CD4-positive, alpha-beta T cell treated with Interferon gamma for 1 hour (primary cell): ENCODE measurements around the gene SLC35F3.
"Not testable (repeated sequence)": the region's sequence is repeated elsewhere in the genome, so short reads cannot be mapped to it uniquely, and the experiment has no call there.

ENCODE experiments used
- DNase-seq: peaks from one replicate; pipeline ENCODE4 v3.0.0-alpha.2; 2020

Gene SLC35F3

DNA sequence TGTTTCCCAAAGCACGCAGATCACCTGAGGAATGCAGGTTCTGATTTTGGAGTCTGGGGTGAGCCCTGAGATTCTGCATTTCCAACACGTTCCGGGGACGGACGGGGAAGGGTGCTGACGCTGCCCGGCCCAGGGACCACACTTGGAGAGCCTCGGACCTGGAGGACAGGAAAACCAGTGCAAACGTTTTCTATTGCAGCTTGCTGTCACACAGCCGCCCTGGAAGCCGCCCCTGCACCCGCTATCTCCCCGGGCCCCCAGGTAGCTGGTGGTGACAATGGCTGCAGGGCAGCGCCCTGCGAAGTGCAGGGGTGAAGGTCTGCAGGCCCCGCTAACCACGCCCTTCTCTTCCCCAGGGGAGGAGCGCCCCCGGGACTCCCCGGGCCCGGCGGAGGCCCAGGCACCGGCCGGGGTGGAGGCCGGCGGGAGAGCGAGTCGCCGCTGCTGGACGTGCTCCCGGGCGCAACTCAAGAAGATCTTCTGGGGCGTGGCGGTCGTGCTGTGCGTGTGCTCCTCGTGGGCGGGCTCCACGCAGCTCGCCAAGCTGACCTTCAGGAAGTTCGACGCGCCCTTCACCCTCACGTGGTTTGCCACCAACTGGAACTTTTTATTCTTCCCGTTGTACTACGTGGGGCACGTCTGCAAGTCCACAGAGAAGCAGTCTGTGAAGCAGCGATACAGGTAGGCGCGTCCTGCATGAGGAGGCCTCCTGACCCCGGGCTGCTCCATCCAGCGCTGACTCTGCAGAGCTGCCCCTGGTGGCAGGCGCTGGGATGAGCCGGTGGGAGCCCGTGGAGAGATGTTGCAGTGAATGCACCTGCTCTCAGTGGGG, 326.8 kb downstream of the SLC35F3 start:
- peak; percentile 18 for DNase-seq

DNA sequence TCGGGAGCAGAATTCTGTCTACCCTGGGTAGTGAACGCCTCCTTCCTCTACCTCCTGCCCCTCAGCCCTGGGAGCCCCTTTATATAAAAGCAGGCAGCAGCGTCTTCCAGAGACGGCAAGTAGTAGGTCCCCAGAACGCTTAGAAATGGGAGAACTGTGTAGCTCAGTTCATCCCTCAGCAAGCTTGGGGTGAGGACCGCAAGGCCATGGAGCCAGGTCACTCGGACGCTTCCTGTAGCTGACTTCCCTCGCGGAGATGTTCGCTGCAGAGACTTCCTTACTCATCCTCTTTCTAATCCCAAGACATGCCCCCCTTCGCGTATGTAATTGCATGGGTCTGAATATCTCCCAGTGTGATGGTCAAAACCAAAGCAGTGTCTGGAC, 327.4 kb downstream of the SLC35F3 start:
- no peak for DNase-seq

DNA sequence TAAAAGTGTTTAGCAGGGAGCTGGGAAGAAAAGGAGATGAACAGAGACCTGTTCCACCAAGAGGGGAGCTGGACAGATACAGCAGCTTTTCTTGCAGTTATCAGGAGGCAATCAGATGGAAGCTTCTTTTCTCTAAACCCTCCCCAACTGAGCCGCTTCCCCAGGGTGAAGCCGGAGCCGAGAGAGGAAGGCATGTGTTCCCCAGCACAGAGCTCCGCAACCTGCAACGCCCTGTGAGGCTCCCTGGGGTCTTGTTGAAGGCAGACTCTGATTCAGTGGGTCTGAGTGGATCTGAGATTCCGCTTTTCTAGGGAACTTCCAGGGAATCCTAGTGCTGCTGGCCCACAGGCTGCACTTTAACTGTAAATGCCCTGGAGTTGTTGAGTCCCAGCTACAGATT, 329.7 kb downstream of the SLC35F3 start:
- DNase-seq: no peak

DNA sequence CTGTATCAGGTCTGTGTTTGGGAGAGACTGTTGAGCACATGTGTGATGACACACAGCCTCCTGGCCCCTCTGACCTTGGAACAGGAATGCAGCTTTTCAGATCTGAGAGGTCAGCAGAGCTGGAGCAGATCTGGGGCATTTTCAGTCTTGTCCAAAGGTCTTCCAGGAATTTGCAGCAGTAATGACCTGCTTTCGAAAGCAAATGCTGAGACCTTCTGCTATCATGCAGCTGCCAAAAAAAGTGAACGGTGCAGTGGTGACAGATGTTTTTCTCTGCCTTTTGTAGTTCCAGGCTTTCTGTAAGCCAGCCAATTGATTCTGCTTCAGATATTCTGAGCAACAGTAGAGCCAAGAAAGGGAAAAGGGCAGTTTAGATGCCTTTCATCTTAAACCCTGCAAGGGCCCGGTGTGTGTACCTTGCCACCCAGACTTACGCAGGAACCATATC, 331.0 kb downstream of the SLC35F3 start:
- no peak for DNase-seq

DNA sequence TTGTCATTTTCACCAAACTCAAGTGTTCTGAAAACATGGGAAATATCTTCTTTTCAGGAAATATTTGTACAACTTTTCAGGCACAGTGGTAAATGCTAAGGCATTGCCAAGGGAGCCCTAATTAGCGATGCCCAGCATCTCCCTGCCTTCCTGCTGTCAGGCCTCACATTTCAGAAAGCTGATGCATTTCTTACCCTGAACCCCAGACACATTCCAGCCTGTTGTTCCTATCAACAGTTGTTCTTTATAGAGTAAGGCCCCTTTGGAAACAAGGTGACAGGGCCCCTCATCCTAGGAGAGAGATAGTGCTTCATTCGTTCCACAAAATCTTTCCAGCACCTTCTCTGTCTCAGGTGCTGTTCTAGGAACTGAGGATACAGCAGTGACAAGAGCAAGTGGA, 332.9 kb downstream of the SLC35F3 start:
- DNase-seq: no peak

DNA sequence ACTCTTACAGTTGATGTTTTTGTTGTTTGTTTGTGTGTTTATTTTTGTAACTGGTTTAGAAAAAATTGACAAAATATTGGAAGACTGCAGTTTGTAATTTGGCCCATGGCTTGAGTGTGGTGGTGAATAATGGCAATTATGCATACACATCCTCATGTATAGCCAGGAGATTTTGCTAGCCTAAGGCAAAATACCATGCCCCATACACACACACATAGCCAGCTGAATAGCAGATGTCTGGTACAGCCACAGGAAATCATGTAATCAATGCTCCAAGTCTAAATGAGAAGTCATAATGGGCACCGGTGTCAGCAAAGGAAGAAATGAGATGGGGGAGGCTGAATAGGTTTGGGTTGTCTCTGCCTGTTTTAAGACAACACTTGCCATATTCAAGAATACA, 333.6 kb downstream of the SLC35F3 start:
- DNase-seq: no peak

GRCh38 chr1:234239515-234239914, 335.0 kb downstream of the SLC35F3 start:
- no peak for DNase-seq

DNA sequence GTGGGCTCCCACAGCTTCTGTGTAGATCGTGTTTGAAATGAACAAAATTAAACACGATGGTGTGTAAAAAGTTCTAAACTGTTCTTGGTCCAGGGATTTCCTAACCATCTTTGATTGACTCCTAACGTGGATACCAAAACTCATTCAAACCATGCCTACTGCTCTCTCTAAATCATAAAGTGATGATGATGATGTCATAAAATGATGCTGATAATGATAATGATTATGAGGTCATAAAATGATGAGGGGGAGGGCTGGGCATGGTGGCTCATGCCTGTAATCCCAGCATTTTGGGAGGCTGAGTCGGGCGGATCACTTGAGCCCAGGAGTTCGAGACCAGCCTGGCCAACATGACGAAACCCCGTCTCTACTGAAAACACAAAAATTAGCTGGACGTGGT, 335.5 kb downstream of the SLC35F3 start:
- DNase-seq: no peak

- DNase-seq: no peak
Observed at GRCh38 chr1:234240680-234241079, 336.2 kb downstream of the SLC35F3 start.

GRCh38 chr1:234241941-234242490, 337.5 kb downstream of the SLC35F3 start:
- no peak for DNase-seq

DNA sequence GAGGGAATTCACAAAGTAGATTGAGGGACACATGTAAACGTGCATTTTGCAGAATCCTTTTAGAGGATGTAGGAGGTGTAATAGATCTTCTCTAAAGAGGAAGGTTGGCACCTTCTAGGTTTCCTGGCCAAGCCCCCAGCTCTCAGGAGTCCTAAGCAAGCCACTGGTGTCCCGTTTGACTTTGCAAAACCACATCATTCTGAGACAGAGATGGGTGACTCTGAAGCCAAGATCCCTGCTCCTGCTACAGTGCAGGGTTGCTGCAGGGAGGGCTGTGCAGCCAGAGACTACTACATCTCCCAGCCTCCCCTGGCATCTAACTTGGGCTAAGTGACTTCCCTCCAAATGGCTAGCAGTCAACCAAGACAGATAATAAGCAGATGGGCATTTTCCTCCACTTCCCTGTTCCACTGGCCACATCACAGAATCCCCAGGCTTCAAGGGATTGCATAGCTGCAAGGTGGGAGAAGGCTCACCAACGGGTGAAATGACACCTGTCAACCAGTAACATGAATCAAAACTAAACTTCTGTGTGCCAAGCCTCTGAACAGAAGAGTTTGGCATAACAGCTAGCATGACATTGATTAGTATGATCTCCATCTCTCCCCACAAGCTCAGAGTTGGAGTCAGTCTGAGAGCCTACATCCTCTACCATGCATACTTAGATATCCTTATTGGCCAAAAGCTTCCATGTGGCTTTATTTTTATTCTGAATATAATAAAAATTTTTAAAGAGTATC, 339.2 kb downstream of the SLC35F3 start:
- no peak for DNase-seq

DNA sequence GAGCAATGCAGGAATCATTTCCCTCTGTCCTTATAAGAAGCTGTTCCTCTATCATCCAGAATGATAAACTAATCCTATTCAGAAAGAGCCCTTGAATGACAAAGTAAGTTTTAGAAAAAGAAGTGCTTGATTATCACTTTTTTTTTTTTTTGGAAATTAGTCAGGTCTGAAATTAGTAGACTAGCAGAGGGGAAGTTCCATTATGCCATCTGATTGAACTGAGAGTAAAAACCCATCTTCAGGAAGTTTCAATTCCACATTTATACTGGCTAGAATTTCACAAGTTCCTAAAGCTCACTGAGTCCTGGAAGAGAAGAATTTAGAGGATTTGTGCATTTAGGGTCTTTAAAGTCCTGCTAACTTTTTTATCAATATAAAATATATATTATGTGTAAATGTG, 340.0 kb downstream of the SLC35F3 start:
- DNase-seq: no peak

DNA sequence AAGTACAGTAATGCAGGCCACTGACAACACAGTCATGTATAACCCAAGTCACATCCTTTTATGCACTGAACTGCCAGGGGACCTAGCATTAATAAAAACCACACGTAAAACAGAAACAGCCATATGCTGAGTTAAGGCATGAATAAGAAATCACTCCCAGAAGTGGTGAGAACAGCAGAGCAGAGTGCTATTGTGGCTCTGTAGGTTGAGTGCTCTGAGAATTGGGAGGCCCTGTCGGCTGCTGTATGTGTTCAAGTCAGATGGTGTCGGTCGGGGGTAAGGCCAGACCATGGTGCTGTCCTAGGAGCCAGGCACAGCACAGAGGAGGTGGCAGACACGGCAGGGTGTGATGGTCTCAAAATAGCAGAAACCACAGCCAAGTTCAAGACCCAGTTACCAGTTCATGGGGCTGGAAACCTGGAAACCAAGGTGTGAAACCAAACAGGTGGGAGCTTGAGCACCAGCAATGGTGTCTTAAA, 342.2 kb downstream of the SLC35F3 start:
- no peak for DNase-seq

DNA sequence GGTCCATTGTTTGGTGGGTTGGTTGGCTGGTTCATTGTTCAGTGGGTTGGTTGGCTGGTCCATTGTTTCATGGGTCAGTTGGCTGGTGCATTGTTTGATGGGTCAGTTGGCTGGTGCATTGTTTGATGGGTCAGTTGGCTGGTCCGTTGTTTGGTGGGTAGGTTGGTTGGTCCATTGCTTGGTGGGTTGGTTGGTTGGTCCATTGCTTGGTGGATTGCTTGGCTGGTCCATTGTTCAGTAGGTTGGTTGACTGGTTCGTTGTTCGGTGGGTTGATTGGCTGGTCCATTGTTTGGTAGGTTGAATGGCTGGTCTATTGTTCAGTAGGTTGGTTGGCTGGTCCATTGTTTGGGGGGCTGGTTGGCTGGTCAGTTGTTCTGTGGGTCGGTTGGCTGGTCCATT, 343.3 kb downstream of the SLC35F3 start:
- DNase-seq: not testable (repeated sequence)

GRCh38 chr1:234250747-234251146, 346.3 kb downstream of the SLC35F3 start:
- no peak for DNase-seq

- DNase-seq: no peak
Observed at GRCh38 chr1:234253732-234254131, 349.3 kb downstream of the SLC35F3 start.

GRCh38 chr1:234256359-234256758, 351.9 kb downstream of the SLC35F3 start:
- no peak for DNase-seq

GRCh38 chr1:234258071-234258470, 353.6 kb downstream of the SLC35F3 start:
- no peak for DNase-seq

DNA sequence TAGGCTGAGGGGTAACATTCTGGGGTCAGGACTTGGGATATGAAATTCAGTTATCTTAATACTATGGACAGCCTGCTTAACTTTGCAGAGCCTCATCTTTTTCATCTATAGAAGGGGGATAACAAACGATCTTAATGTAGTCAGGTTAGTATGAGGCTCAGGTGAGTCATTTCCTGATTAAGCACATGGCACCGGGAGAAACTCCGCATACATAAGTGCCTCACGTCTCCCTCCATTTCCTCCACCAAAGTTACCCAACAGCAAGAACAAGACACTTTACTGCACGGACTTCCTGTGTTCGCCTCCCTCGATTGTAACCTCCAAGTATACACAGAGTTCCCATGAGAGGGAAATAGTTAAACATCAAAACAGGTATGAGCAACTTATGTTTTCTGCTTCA, 356.1 kb downstream of the SLC35F3 start:
- no peak for DNase-seq

DNA sequence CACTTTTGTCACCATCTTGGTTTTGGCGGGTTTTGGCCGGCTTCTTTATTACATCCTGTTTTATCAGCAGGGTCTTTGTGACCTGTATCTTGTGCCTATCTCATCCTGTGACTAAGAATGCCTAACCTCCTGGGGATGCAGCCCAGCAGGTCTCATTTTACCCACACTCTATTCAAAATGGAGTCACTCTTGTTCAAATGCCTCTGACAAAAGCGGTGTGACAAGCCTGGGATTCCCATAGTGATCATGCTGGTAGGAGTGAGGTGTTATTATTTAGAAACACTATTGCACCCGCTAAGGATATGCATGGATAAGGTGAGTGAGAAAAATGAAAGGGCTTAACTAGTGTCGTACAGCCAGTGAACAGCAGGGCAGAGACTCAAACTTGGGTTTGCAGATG, 357.1 kb downstream of the SLC35F3 start:
- DNase-seq: no peak

GRCh38 chr1:234262007-234262753, 357.7 kb downstream of the SLC35F3 start:
- DNase-seq: no peak

DNA sequence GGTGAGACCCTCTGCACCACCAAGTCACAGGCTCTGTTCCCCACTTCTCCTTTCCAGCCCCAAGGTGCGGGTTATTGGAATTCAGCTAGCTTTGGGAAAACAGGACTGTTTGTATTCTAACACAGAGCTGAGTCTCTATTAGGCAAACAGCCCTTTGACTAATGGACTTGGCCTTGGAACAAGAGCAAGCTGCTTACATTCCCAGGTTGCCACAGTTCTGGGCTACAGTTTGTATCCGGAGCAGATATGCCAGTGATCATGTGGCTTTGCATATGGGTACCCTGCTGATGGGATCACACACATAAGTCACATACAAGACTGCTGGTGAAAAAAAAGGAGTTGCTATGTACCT, 358.3 kb downstream of the SLC35F3 start:
- DNase-seq: no peak

DNA sequence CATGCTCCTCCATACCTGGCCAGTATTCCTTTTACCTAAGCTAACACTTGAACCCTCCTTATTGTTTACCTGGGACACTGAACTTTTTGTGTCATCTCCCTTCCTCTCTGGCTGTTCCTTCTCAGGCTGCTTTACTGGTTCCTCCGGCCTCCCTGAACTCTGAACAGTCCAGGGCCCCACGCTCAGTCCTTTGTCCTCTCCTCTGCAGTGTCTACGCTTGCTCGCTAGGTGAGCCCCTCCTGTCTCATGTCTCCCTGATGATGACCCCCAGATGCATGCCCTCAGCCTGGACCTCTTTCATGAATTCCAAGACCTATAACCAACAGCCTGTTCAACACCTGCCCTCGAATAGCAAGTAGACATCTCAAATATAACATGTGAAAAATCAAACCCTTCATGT, 360.4 kb downstream of the SLC35F3 start:
- DNase-seq: no peak
